Measurements from ENCODE around the gene MOBP.

DNA sequence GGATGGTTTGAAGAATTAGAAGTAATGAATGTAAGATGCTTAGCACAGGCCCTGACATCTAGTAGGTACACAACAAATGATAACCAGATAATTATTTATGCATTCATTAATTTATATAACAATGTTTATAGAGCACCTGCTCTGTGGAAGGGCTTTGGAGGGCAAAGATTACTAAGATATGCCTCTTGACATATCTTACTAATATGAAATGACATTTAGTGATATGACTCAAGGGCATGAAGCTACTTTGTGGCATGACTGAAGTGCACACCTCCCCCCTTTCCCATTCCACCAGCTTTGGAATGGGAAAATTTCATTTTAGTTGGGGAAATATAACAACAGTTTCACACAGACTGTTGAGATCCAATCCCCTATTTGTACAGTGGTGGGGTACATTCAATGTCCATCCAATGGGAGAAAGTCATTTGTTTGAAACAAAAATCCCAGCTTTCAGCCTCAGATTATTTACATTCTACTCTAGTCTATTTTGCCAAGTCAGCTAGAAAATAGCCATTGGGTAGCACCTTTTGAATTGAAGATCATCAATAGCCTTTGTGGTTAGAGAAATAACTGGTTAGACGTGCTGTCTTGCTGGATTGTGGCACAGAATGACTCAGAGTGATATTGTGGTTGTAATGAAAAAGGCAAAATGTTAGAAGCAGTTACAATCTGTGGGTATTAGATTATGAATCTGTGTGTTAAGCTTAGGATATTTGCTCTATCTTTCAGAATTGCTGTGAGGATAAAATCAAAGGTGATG lies 72.9 kb downstream of the MOBP start:
- TF ChIP-seq, protein P1, sequence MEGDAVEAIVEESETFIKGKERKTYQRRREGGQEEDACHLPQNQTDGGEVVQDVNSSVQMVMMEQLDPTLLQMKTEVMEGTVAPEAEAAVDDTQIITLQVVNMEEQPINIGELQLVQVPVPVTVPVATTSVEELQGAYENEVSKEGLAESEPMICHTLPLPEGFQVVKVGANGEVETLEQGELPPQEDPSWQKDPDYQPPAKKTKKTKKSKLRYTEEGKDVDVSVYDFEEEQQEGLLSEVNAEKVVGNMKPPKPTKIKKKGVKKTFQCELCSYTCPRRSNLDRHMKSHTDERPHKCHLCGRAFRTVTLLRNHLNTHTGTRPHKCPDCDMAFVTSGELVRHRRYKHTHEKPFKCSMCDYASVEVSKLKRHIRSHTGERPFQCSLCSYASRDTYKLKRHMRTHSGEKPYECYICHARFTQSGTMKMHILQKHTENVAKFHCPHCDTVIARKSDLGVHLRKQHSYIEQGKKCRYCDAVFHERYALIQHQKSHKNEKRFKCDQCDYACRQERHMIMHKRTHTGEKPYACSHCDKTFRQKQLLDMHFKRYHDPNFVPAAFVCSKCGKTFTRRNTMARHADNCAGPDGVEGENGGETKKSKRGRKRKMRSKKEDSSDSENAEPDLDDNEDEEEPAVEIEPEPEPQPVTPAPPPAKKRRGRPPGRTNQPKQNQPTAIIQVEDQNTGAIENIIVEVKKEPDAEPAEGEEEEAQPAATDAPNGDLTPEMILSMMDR (IDR thresholded peaks at IDR 0.05; ENCODE audit: insufficient read depth, low read length, poor library complexity, severe bottlenecking), result no peak
- no peak for TF ChIP-seq EZH2phosphoT487 (conservative IDR thresholded peaks at IDR 0.05; ENCODE audit: low read length)

Data from SU-DHL-6 (cell line).